GM12891 (cell line): ENCODE results near the gene MNX1.

Experiments
- POLR2A ChIP-seq: IDR thresholded peaks from 2 replicates; pipeline ENCODE4 v1.6.1; 2011; ENCODE audit warnings: low read depth, low read length, control low read depth
- POLR2AphosphoS5 ChIP-seq: IDR thresholded peaks from 2 replicates; pipeline ENCODE4 v1.6.1; 2011; ENCODE audit warnings: low read depth, low read length, control low read depth
- SPI1 ChIP-seq: IDR thresholded peaks from 2 replicates; pipeline ENCODE4 v1.6.1; 2011; ENCODE audit warnings: low read depth, low read length, control low read depth
- TAF1 ChIP-seq: IDR thresholded peaks from 2 replicates; pipeline ENCODE4 v1.6.1; 2011; ENCODE audit warnings: low read depth, low read length, control low read depth

DNA sequence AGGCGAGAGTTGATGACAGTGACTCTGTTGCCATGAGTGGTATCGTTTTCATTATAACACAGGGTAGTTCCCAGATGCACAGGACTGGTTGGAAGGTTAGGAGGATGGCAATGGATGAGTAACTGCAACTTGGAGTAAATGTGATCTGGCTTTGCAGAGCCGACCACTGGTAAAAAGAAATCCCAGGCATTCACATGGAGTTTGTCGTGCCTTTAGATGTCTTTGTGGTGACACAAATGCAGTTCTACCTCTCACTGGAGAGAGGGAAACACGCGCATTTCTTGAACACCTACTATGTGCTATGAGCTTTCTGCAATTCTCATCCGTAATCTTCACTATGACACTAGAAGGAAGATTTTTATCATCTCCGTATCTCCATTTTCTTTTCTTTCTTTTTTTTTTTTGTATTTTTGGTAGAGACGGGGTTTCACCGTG, 1.7 kb upstream of the MNX1 start:
- no peak for TF ChIP-seq POLR2A
- TF ChIP-seq TAF1, result no peak
- no peak for TF ChIP-seq POLR2AphosphoS5
- no peak for TF ChIP-seq SPI1
